Measurements from ENCODE around the gene SEPTIN11. TPM values are rescaled to one million over a fixed set of nuclear protein-coding genes. Genes with fewer than 3 reads are reported as not detected.

The SEPTIN11 gene
- total and polyA plus RNA-seq, 2 of the 8 experiments (the other 6 are each of a cell fraction or from before 2014, with no cell fraction given): 32.2 to 110 TPM

GRCh38 chr4:76969941-76970529 is 20.5 kb downstream of the SEPTIN11 start:
- H3K79me1 ChIP-seq (ENCODE audit: low read depth, low read length): no peaks in the 10 kb centered on the region; the same call in 1 of the 2 replicates
- H3K4me1 ChIP-seq (replicated peaks in 1 of 4; ENCODE audit: control insufficient read depth in 3 of 4, insufficient read depth in 4 of 4, low read length in 3 of 4): peaks cover 2 to 14% (median 7%) of the 10 kb centered on the region in 4 experiments; a peak in 6 of 7 replicates
- peak overlapping the region; percentile 33 to 37; a peak in 2 of 4 replicates for H3K4me2 ChIP-seq (ENCODE audit: insufficient read depth in 1 of 2, low read depth in 2 of 2, low read length in 2 of 2)
- H4K20me1 ChIP-seq (replicated peaks in 1 of 2; ENCODE audit: control insufficient read depth in 1 of 2, insufficient read depth in 2 of 2, low read length in 2 of 2): peaks cover 0 to 2% of the 10 kb centered on the region in 2 experiments
- FAIRE-seq: peak; percentile 60
- no peak overlapping the region for H3K23ac ChIP-seq (ENCODE audit: insufficient read length)
- H2BK5ac ChIP-seq (ENCODE audit: low read depth, low read length): no peak overlapping the region
- no peak overlapping the region for H3K27ac ChIP-seq (ENCODE audit: low read depth, low read length)
- H4K8ac ChIP-seq (ENCODE audit: extremely low read depth, insufficient read depth, low read length): no peak overlapping the region
- POLR2A ChIA-PET (ENCODE audit: partially characterized antibody): interaction anchor here (0.9 to 1.7 kb wide), 2 partner anchors 14 to 73 kb away, joined by 3 to 5 read pairs; no protein-coding TSS in a partner anchor
- no peak overlapping the region for H2AK5ac ChIP-seq (ENCODE audit: low read depth, low read length)
- no peaks in the 10 kb centered on the region for H3K23me2 ChIP-seq (ENCODE audit: low read depth, low read length)
- no peaks in the 10 kb centered on the region for H3K36me3 ChIP-seq (ENCODE audit: control insufficient read depth in 2 of 4, insufficient read depth in 4 of 4, low read length in 3 of 4)
- no peak overlapping the region for H2AFZ ChIP-seq (ENCODE audit: low read length)
- CTCF ChIA-PET (ENCODE audit: partially characterized antibody): interaction anchor here (0.8 to 1.6 kb wide), 2 partner anchors 9 to 19 kb away, joined by 3 read pairs; no protein-coding TSS in a partner anchor
- no peak overlapping the region for H2BK120ac ChIP-seq (replicated peaks; ENCODE audit: low read depth, low read length)
- DNase-seq (ENCODE audit: low read depth in 1 of 2, low spot score in 2 of 2): no peak
- H3K18ac ChIP-seq (ENCODE audit: extremely low read depth, low read length): no peak overlapping the region
- no peak overlapping the region for H2BK15ac ChIP-seq (ENCODE audit: low read length)
- peaks cover 0 to 41% of the 10 kb centered on the region in 2 experiments; a peak in 2 of 4 replicates for H3K79me2 ChIP-seq (ENCODE audit: control insufficient read depth in 1 of 2, insufficient read depth in 2 of 2, low read length in 2 of 2)
- H3K56ac ChIP-seq (replicated peaks; ENCODE audit: insufficient read length, low read depth, low read length): no peak overlapping the region
- no peak overlapping the region for H3K9ac ChIP-seq (replicated peaks in 1 of 4; ENCODE audit: extremely low read depth in 1 of 4, low read depth in 3 of 4, low read length in 3 of 4)
- H3K4me3 ChIP-seq (ENCODE audit: extremely low read depth in 1 of 4, insufficient read depth in 2 of 4, low read depth in 3 of 4, low read length in 4 of 4): peak overlapping the region in 1 of 4 experiments; percentile 25; a peak in 1 of 8 replicates
- no peak overlapping the region for H4K5ac ChIP-seq (ENCODE audit: insufficient read length, low read depth, low read length)
- no peak overlapping the region for H3K4ac ChIP-seq (replicated peaks; ENCODE audit: insufficient read length, low read depth, low read length)
- H4K91ac ChIP-seq (replicated peaks; ENCODE audit: insufficient read length, low read length): no peak overlapping the region
- H3K9me3 ChIP-seq (ENCODE audit: insufficient read depth in 2 of 2, low read depth in 1 of 2, low read length in 1 of 2): no peaks in the 10 kb centered on the region
- no peak overlapping the region for H2BK20ac ChIP-seq (ENCODE audit: low read length)
- H3K27me3 ChIP-seq (replicated peaks in 1 of 4; ENCODE audit: control insufficient read depth in 3 of 4, extremely low read depth in 1 of 4, insufficient read depth in 3 of 4, low read length in 3 of 4): no peaks in the 10 kb centered on the region
- H3K14ac ChIP-seq (ENCODE audit: insufficient read length): no peak overlapping the region
- no peak overlapping the region for H2BK12ac ChIP-seq (ENCODE audit: low read depth, low read length)
- WGBS, 2 experiments (ENCODE audit: extremely low coverage in 1 of 2, insufficient coverage in 1 of 2, insufficient read length in 1 of 2, insufficient replicate concordance in 2 of 2, low coverage in 1 of 2, low lambda C conversion rate in 2 of 2, missing lambda C conversion rate in 1 of 2): 45% methylated on average over 5 of the region's 5 CpGs; no CpG with 5 or more reads in 1 of the 2 experiments
- TF ChIP-seq TBP (IDR thresholded peaks at IDR 0.05; ENCODE audit: low read depth, low read length) (no peak), KDM4A (IDR thresholded peaks at IDR 0.05; ENCODE audit: low read depth, low read length, severe bottlenecking) (no peak), SIRT6 (IDR thresholded peaks at IDR 0.05; ENCODE audit: low read length) (no peak), CHD2 (IDR thresholded peaks at IDR 0.05; ENCODE audit: low read length) (no peak), SP2 (IDR thresholded peaks at IDR 0.05; ENCODE audit: low read length) (no peak), KDM1A (IDR thresholded peaks at IDR 0.05; ENCODE audit: borderline replicate concordance, low read length) (no peak), CEBPB (IDR thresholded peaks at IDR 0.05; ENCODE audit: low read depth, low read length) (no peak), BACH1 (IDR thresholded peaks at IDR 0.05; ENCODE audit: low read length) (no peak), TAF7 (optimal IDR thresholded peaks at IDR 0.05; ENCODE audit: borderline replicate concordance, low read depth, low read length) (no peak), RFX5 (IDR thresholded peaks at IDR 0.05; ENCODE audit: borderline replicate concordance, low read depth, low read length) (no peak), KDM5A (IDR thresholded peaks at IDR 0.05; ENCODE audit: low read length) (no peak), SRF (IDR thresholded peaks at IDR 0.05; ENCODE audit: low read depth, low read length) (no peak), EZH2 (IDR thresholded peaks at IDR 0.05; ENCODE audit: low read depth, low read length, severe bottlenecking) (no peak), HDAC6 (IDR thresholded peaks at IDR 0.05; ENCODE audit: low read depth, low read length) (no peak), TEAD4 (IDR thresholded peaks at IDR 0.05; ENCODE audit: low read depth, low read length) (0 out of 2 replicates have a peak, but pooled peaks have one; percentile 27)
